Mesodermal cell (in vitro differentiated cells): ENCODE measurements around the gene SRC.

Source experiments
- H3K27ac ChIP-seq: 2 replicates; pipeline ENCODE4 v1.7.0; 2013; ENCODE audit warnings: mild to moderate bottlenecking, low read depth, low read length, moderate library complexity; ENCODE audit not compliant: severe bottlenecking
- H3K36me3 ChIP-seq: 2 replicates; pipeline ENCODE4 v1.7.1; 2013; ENCODE audit warnings: mild to moderate bottlenecking, low read length, moderate library complexity; ENCODE audit not compliant: control insufficient read depth, insufficient read depth
- H3K4me1 ChIP-seq: one replicate; pipeline ENCODE4 v1.7.1; 2013; ENCODE audit warnings: mild to moderate bottlenecking, low read length; ENCODE audit not compliant: insufficient read depth, control insufficient read depth, poor library complexity, severe bottlenecking
- H3K4me3 ChIP-seq: 2 replicates; pipeline ENCODE4 v1.7.0; 2013; ENCODE audit warnings: low read length, control low read depth, mild to moderate bottlenecking; ENCODE audit not compliant: insufficient read depth, poor library complexity, severe bottlenecking; ENCODE audit errors: extremely low read depth
- H3K9me3 ChIP-seq: 2 replicates; pipeline ENCODE4 v1.7.1; 2013; ENCODE audit warnings: mild to moderate bottlenecking, low read length, moderate library complexity; ENCODE audit not compliant: control insufficient read depth
- WGBS, 2 experiments: methylation state at CpG; one replicate each; pipeline ENCODE4 v1.1.5; 2013; ENCODE audit warnings: missing lambda C conversion rate in 2 of 2; ENCODE audit not compliant: insufficient coverage in 2 of 2; 5-methylcytosine and 5-hydroxymethylcytosine counted together

Gene SRC

DNA sequence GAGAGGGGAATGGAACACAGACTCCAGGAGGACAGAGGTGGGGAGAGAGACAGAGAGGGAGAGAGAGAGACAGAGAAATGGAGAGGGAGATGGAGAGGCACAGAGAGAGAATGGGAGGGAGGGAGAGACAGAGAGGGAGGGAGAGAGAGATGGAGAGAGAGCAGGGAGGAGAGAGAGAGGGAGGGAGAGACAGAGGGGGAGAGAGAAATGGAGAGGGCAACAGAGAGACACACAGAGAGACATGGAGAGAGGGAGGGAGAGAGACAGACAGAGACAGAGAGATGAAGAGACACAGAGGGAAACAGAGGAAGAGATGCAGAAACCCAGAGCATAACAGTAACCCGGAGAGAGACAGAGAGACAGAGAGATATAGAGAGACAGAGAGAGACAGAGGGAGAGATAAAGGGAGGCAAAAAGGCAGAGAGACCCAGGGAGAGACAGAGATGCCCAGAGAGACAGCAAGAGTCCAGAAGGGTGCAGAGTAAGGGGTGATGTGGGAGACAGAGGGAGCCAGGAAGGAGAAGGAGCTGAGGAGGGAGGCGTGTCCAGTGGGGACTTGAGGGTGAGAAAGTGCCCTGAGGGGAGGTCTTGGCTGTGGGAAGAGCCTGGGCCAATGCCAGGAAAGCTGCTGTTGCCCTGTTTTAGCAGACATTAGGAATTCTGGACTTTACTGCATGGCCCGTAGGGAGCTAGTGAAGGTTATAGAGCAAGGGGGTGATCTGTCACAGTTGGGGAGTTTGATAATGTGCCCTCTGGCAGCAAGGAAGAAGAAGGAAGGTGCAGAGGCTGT, 78.3 kb downstream of the SRC start:
- H3K9me3 ChIP-seq = no peaks in the 10 kb centered on the region
- WGBS, 2 experiments = 81 to 92% methylated on average over 3 of the region's 3 CpGs
- H3K4me3 ChIP-seq = no peak overlapping the region
- no peak overlapping the region for H3K27ac ChIP-seq
- H3K36me3 ChIP-seq = no peaks in the 10 kb centered on the region
- peaks cover 19% of the 10 kb centered on the region for H3K4me1 ChIP-seq

DNA sequence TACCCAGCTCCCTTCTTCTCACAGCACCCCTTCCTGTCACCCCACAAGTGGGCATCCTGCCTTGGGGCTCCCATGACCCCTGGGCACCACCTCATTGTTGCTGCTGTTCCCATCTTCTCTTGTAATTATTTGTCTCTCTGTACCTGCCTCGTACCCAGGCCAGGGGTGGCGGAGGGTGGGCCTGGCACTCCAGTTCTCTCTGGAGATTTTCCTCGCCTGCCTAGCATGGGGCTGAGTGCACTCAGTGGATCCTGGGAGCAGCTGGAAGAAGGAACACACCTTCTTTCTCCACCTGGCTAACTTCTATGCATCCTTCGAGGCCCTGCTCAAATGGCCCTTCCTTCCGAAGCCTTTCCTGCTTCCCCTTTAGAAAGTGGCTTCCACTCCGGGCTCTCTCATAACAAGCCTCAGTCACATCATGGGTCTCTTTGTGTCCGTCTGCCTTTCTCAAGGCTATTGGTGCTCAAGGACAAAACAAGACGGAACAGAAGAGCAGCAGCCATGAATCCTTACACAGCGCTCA, 79.2 kb downstream of the SRC start:
- Histone ChIP-seq H3K36me3 (no peaks in the 10 kb centered on the region), H3K27ac (no peak overlapping the region), H3K4me1 (peaks cover 16% of the 10 kb centered on the region), H3K9me3 (no peaks in the 10 kb centered on the region), H3K4me3 (no peak overlapping the region)
- 91 to 93% methylated on average over 9 of the region's 9 CpGs for WGBS, 2 experiments

DNA sequence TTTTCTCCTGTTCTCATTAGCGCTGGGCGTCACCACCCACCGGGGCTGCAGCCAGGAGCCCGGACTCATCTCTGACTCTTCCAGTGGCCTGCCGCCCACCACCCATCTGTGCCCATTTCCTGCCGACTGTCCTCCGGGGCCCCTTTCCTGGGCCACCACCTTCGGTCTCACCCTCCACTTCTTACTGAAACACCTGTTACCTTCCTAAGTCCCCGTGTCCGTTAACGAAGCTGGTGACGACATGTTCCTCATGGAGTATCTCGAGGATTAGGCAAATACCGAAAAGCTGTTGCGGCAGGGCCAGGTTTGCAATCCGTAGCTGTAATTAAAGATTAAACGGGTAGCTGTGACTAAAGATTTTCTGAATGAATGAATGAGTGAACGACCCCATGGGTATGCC, 80.2 kb downstream of the SRC start:
- Histone ChIP-seq H3K4me1 (peaks cover 15% of the 10 kb centered on the region), H3K4me3 (no peak overlapping the region), H3K27ac (no peak overlapping the region), H3K36me3 (no peaks in the 10 kb centered on the region), H3K9me3 (no peaks in the 10 kb centered on the region)
- 88 to 90% methylated on average over 13 to 15 of the region's 18 CpGs for WGBS, 2 experiments

DNA sequence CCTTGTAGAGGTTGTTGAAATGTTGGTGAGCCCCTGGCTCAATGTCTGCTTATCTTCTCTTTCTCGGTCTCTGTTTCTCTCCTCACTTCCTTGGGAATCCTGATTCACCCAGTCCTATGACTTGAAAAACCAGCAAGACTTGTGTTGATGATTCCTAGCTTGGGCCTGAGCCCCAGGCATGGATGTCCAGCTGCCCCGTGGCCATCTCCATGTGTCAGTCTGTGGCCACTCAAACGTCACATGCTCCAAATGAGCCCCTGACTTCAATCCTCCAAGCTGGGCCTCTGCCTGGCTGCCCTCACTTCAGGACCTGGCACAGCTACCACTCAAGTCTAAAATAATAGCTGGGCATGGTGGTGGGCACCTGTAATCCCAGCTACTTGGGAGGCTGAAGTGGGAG, 81.0 kb downstream of the SRC start:
- 90 to 91% methylated on average over 3 of the region's 3 CpGs for whole genome bisulfite sequencing, 2 experiments
- Histone ChIP-seq H3K36me3 (no peaks in the 10 kb centered on the region), H3K4me1 (peaks cover 11% of the 10 kb centered on the region), H3K27ac (no peak overlapping the region), H3K9me3 (no peaks in the 10 kb centered on the region), H3K4me3 (no peak overlapping the region)

DNA sequence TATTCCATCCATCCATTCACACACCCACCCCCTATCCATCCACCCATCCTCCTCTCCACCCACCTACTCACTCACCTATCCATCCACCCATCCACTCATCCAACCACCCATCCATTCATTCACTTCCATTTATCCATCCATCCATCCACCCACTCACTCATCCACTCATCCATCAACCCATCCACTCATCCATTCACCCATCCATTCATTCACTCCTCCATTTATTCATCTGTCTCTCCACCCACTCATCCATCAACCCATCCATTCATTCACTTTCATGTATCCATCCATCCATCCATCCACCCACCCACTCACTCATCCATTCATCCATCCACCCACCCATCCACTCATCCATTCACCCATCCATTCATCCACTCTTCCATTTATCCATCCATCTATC, 84.1 kb downstream of the SRC start:
- Histone ChIP-seq H3K36me3 (no peaks in the 10 kb centered on the region), H3K9me3 (no peaks in the 10 kb centered on the region), H3K27ac (no peak overlapping the region), H3K4me1 (no peaks in the 10 kb centered on the region), H3K4me3 (no peak overlapping the region)

DNA sequence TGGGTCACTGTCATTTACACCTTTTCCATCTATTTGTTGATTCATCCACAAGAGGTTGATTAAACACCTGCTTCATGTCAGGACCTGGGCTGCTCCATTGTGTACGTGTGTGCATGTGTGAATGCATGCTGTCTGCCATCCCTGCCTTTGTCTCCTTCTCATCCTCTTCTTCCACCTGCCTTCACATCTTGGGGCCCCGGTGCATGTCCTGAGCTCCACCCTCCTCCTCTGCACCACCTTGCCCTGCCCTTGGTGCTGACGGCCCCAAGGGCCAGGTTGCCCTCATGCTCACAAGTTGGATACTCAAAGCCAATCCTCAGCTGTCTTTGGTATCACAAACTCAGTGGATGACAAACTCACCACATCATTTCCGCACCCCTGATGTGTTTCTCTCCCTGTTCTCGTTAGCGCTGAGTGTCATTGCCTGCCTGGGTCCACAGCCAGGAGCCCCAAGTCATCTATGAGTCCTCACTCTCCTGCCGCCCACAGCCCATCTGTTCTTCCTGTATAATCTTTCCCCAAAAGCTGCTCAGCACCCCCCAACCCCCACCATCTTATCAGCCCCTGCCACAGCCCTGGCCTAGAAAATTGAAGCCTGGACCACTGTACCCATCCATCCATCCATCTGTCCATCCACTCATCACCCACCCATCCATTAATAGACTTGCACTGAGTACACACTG, 85.0 kb downstream of the SRC start:
- H3K27ac ChIP-seq = no peak overlapping the region
- H3K4me3 ChIP-seq = no peak overlapping the region
- H3K4me1 ChIP-seq = no peaks in the 10 kb centered on the region
- H3K9me3 ChIP-seq = no peaks in the 10 kb centered on the region
- no peaks in the 10 kb centered on the region for H3K36me3 ChIP-seq
- WGBS, 2 experiments = 81 to 88% methylated on average over 7 of the region's 7 CpGs

DNA sequence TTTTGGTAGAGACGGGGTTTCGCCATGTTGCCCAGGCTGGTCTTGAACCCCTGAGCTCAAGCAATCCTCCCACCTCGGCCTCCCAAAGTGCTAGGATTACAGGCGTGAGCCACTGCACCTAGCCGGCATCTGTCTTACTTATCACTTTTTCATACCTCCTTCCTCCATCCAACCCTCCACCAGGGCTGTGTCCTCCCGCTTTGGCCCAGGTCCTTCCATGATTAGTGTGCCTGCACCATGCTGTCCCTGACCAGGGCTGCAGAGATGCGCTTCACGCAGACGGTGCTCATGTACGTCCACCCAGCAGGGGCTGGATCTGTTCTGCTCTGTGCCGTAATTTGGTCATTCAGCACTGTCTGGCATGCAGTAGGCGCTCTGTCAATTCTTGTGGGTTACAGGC, 85.8 kb downstream of the SRC start:
- Histone ChIP-seq H3K9me3 (no peaks in the 10 kb centered on the region), H3K4me1 (no peaks in the 10 kb centered on the region), H3K27ac (no peak overlapping the region), H3K36me3 (no peaks in the 10 kb centered on the region), H3K4me3 (no peak overlapping the region)
- WGBS, 2 experiments = 87 to 96% methylated on average over 10 to 12 of the region's 12 CpGs

DNA sequence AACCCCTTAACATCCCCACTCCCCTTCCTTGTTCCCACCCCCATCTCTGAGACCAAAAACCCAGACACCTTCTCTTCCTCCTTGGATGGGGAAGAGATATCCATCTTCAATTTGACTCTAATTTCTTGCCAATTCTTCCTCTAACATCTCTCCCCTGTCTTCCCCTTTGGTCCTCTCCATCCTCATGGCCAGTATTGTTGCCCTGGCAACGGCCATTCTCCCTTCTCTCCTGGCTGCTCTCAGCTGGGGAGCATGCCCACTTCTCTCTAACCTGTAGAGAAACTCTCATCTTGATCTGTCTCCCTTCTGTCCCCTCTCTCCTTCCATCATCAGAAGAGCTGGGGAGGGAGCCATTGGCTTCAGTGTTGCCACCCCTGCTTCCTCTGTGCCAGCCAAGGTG, 86.7 kb downstream of the SRC start:
- H3K27ac ChIP-seq = no peak overlapping the region
- no peaks in the 10 kb centered on the region for H3K36me3 ChIP-seq
- no peaks in the 10 kb centered on the region for H3K4me1 ChIP-seq
- H3K4me3 ChIP-seq = no peak overlapping the region
- WGBS, 2 experiments = 63 to 100% methylated on average over 1 of the region's 1 CpG
- no peaks in the 10 kb centered on the region for H3K9me3 ChIP-seq

DNA sequence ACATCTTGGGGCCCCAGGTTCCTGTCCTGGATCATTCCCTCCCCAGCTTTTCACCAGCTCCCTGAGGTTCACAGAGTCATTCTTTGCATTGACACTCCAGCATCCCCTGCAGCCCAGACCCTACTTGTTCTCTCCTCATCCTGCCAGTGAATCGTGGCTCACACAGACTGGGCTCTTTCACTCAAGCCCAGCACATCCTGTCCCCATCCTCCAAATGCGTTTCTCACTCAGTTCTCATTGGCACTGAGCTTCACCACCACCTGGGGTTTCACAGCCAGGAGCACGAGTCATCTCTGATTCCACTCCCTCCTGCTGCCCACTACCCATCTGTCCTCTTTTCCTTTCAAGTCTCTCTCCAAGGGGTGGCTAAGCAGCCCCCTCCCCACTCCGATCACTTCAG, 89.7 kb downstream of the SRC start:
- Histone ChIP-seq H3K27ac (no peak overlapping the region), H3K4me1 (no peaks in the 10 kb centered on the region), H3K4me3 (no peak overlapping the region), H3K9me3 (no peaks in the 10 kb centered on the region), H3K36me3 (no peaks in the 10 kb centered on the region)
- 53 to 63% methylated on average over 4 of the region's 4 CpGs for WGBS, 2 experiments

DNA sequence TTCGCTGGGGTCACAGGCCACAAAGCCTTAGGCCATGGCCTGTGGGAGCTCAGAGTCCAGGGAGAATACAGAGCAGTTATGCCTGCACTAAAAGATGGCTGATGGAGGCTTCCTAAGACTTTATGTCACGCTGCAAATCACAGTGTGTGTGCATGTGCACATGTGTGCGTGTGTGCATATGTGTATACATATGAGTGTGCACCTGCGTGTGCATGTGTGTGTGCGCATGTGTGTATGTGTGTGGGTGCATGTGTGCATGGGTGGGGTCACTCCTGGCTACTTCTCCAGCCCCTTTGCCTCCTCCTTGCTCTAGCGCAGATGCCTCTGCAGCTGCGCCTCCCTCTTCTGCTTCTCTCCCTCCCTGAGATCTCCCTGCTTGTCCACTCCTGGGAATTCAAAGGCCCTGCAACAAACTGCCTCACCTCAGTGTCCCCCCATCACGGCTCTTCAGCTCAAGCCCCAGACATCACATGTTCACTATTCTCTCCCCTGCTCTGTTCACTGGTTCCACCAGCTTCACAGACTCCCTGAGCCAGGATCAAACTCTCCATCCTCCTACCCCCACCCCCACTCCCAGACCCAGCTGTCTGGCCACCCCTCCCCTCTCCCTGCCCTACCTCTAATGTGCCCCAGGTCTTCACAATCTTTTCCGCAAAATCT, 90.7 kb downstream of the SRC start:
- Histone ChIP-seq H3K27ac (no peak overlapping the region), H3K36me3 (no peaks in the 10 kb centered on the region), H3K9me3 (no peaks in the 10 kb centered on the region), H3K4me1 (no peaks in the 10 kb centered on the region), H3K4me3 (no peak overlapping the region)
- 92 to 94% methylated on average over 7 to 8 of the region's 9 CpGs for WGBS, 2 experiments

DNA sequence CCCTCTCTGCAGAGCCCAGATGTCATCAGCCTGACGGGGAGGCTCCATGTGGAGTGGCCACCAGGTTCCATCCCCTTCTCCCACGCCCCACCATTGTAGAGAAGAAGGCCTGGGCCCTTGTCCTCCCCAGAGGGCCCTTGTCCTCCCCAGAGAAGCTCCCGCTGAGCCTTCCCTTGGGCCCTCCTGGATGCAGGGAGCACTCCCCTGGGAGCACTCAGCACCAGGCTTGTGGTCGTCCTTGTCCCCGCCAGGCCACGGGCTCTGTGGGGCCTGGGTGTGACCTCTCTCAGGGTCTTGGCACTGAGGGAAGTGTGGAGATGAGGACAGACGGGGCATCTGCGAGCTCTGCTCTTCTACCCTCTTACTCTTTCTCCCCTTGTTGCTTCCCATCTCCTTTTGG, 91.7 kb downstream of the SRC start:
- 86 to 95% methylated on average over 8 of the region's 8 CpGs for WGBS, 2 experiments
- H3K4me3 ChIP-seq = no peak overlapping the region
- no peaks in the 10 kb centered on the region for H3K36me3 ChIP-seq
- no peaks in the 10 kb centered on the region for H3K4me1 ChIP-seq
- no peaks in the 10 kb centered on the region for H3K9me3 ChIP-seq
- no peak overlapping the region for H3K27ac ChIP-seq
